Immature natural killer cell (primary cell): ENCODE results near the gene FBXO9. TPM values are rescaled to one million over a fixed set of nuclear protein-coding genes. Genes with fewer than 3 reads are reported as not detected.

ENCODE experiments used
- DNase-seq, 3 donors: peaks; one replicate each; pipeline ENCODE4 v3.0.0; 2022; ENCODE audit warnings: mixed read lengths in 1 of 3
- H3K27ac Mint-ChIP-seq, 6 donors: one replicate each; pipeline ENCODE4 v1.8.0; 2020; ENCODE audit warnings: mixed read lengths in 6 of 6, mild to moderate bottlenecking in 5 of 6, inconsistent platforms in 4 of 6, moderate library complexity in 3 of 6
- H3K27me3 Mint-ChIP-seq, 3 donors: one replicate each; pipeline ENCODE4 v1.8.0; 2020 to 2021; ENCODE audit warnings: low read depth in 3 of 3, mild to moderate bottlenecking in 3 of 3, mixed read lengths in 3 of 3, moderate library complexity in 3 of 3, inconsistent platforms in 1 of 3
- H3K36me3 Mint-ChIP-seq, 3 donors: one replicate each; pipeline ENCODE4 v1.8.0; 2020; ENCODE audit warnings: mixed read lengths in 3 of 3, inconsistent platforms in 2 of 3, mild to moderate bottlenecking in 2 of 3
- H3K4me1 Mint-ChIP-seq, 2 donors: one replicate each; pipeline ENCODE4 v1.8.0; 2020; ENCODE audit warnings: inconsistent platforms in 2 of 2, mild to moderate bottlenecking in 2 of 2, mixed read lengths in 2 of 2, moderate library complexity in 1 of 2
- H3K4me3 Mint-ChIP-seq, 5 donors: one replicate each; pipeline ENCODE4 v1.8.0; 2020; ENCODE audit warnings: mild to moderate bottlenecking in 5 of 5, mixed read lengths in 5 of 5, inconsistent platforms in 3 of 5, moderate library complexity in 3 of 5
- H3K9me3 Mint-ChIP-seq, 6 donors: one replicate each; pipeline ENCODE4 v1.8.0; 2020; ENCODE audit warnings: mild to moderate bottlenecking in 6 of 6, mixed read lengths in 6 of 6, inconsistent platforms in 4 of 6, moderate library complexity in 3 of 6
- polyA plus RNA-seq, 3 donors: library from polyadenylated mRNA; unstranded; fragments of 300-500 nt; fragmentation: Illumina TruSeq; gene quantifications; one replicate each; pipeline ENCODE4 v1.2.3, GENCODE V29; 2021

FBXO9 gene
- polyA plus RNA-seq, 3 donors from 2014 or later, result 43.0 to 86.0 (median 59.6) TPM

- no peak for DNase-seq
- H3K27ac Mint-ChIP-seq, result no peak overlapping the region
- no peaks in the 10 kb centered on the region for H3K4me1 Mint-ChIP-seq
- no peak overlapping the region for H3K4me3 Mint-ChIP-seq
- H3K27me3 Mint-ChIP-seq, result peaks cover 0 to 11% (median 2%) of the 10 kb centered on the region in 3 donors
- H3K36me3 Mint-ChIP-seq, result no peaks in the 10 kb centered on the region
- H3K9me3 Mint-ChIP-seq, result no peaks in the 10 kb centered on the region
Measured at GRCh38 chr6:53139841-53140413, 74.7 kb downstream of the FBXO9 start.

- DNase-seq, result no peak
- H3K36me3 Mint-ChIP-seq, result no peaks in the 10 kb centered on the region
- no peaks in the 10 kb centered on the region for H3K4me1 Mint-ChIP-seq
- H3K4me3 Mint-ChIP-seq, result no peak overlapping the region
- no peak overlapping the region for H3K27ac Mint-ChIP-seq
- H3K27me3 Mint-ChIP-seq, result peaks cover 0 to 7% (median 0%) of the 10 kb centered on the region in 3 donors
- H3K9me3 Mint-ChIP-seq, result no peaks in the 10 kb centered on the region
Measured at GRCh38 chr6:53142810-53143209, 77.6 kb downstream of the FBXO9 start.

- Mint-ChIP-seq H3K36me3 (no peaks in the 10 kb centered on the region), H3K9me3 (no peaks in the 10 kb centered on the region), H3K4me3 (no peak overlapping the region), H3K4me1 (no peaks in the 10 kb centered on the region), H3K27me3 (peaks cover 0 to 7% (median 0%) of the 10 kb centered on the region in 3 donors), H3K27ac (no peak overlapping the region)
- DNase-seq, result no peak
Measured at GRCh38 chr6:53143710-53144109, 78.5 kb downstream of the FBXO9 start.

GRCh38 chr6:53144802-53145201 is 79.6 kb downstream of the FBXO9 start:
- H3K9me3 Mint-ChIP-seq, result no peaks in the 10 kb centered on the region
- no peaks in the 10 kb centered on the region for H3K36me3 Mint-ChIP-seq
- H3K4me3 Mint-ChIP-seq, result no peak overlapping the region
- no peaks in the 10 kb centered on the region for H3K4me1 Mint-ChIP-seq
- H3K27me3 Mint-ChIP-seq, result peaks cover 0 to 7% (median 4%) of the 10 kb centered on the region in 3 donors
- no peak overlapping the region for H3K27ac Mint-ChIP-seq
- no peak for DNase-seq

GRCh38 chr6:53148684-53149083 is 83.5 kb downstream of the FBXO9 start, which contains the start of gene GCM1:
GCM1 (minus strand) TSS chr6:53148841; CDS start chr6:53145632, 3,209 bp downstream.
- Mint-ChIP-seq H3K4me3 (no peak within 1 kb of the TSS), H3K36me3 (no peaks in the 10 kb centered on the region), H3K27me3 (peaks cover 0 to 8% (median 2%) of the 10 kb centered on the region in 3 donors), H3K27ac (no peak within 1 kb of the TSS), H3K9me3 (no peaks in the 10 kb centered on the region), H3K4me1 (no peaks in the 10 kb centered on the region)
- DNase-seq, result no peak

Other genes starting within 250 kb of the FBXO9 start
- not detected for gene GSTA5, start 224.6 kb upstream of the FBXO9 start, polyA plus RNA-seq
- gene GSTA3, start 155.7 kb upstream of the FBXO9 start, polyA plus RNA-seq, result not detected
- gene GSTA4, start 70.1 kb upstream of the FBXO9 start, polyA plus RNA-seq, result 1 to 10 TPM in 2 of 3 donors, not detected in 1; 5.3 to 6.4 TPM
- 1 to 10 TPM; 3.2 to 8.4 (median 4.3) TPM for gene CILK1, start 3.6 kb upstream of the FBXO9 start, polyA plus RNA-seq
- gene GCM1, start 83.4 kb downstream of the FBXO9 start, polyA plus RNA-seq, result not detected